Neural cell (in vitro differentiated cells): ENCODE data around the gene AK5. TPM values are rescaled to one million over a fixed set of nuclear protein-coding genes. Genes with fewer than 3 reads are reported as not detected.

Experiments
- H2AFZ ChIP-seq: fragments of 200-600, 300-800 bp; sonication (generic), shearing (Covaris generic); 2 replicates; pipeline ENCODE4 v1.6.0; 2014; ENCODE audit warnings: low read depth, mild to moderate bottlenecking, antibody characterized with exemption, low read length, moderate library complexity
- H3F3A ChIP-seq: fragments of 200-600 bp; shearing (Covaris generic); 2 replicates; pipeline ENCODE4 v1.6.1; 2016; ENCODE audit warnings: mild to moderate bottlenecking, moderate library complexity, mixed read lengths, antibody characterized with exemption, low read length; ENCODE audit not compliant: insufficient read depth, poor library complexity, severe bottlenecking
- H3K27ac ChIP-seq: fragments of 200-600, 300-800 bp; sonication (generic), shearing (Covaris generic); 2 replicates; pipeline ENCODE4 v1.5.1; 2014; ENCODE audit warnings: mild to moderate bottlenecking, low read length, moderate library complexity
- H3K27me3 ChIP-seq: fragments of 300-800, 200-600 bp; sonication (generic), shearing (Covaris generic); 2 replicates; pipeline ENCODE4 v1.6.0; 2014; ENCODE audit warnings: mild to moderate bottlenecking, low read depth, low read length, moderate library complexity; ENCODE audit not compliant: insufficient read depth
- H3K36me3 ChIP-seq: fragments of 300-800, 200-600 bp; sonication (generic), shearing (Covaris generic); 2 replicates; pipeline ENCODE4 v1.5.1; 2014; ENCODE audit warnings: mild to moderate bottlenecking, antibody characterized with exemption, low read length, moderate library complexity; ENCODE audit not compliant: insufficient read depth
- H3K4me2 ChIP-seq: fragments of 300-800, 200-600 bp; sonication (generic), shearing (Covaris generic); 2 replicates; pipeline ENCODE4 v1.6.0; 2014; ENCODE audit warnings: mild to moderate bottlenecking, low read length
- H3K4me3 ChIP-seq: fragments of 300-800, 200-600 bp; sonication (generic), shearing (Covaris generic); 2 replicates; pipeline ENCODE4 v1.5.1; 2014; ENCODE audit warnings: mild to moderate bottlenecking, low read length, moderate library complexity
- H3K79me2 ChIP-seq: fragments of 200-600 bp; shearing (Covaris generic); replicated peaks from 2 replicates; pipeline ENCODE4 v1.6.0; 2014; ENCODE audit warnings: mild to moderate bottlenecking, low read length, moderate library complexity; ENCODE audit not compliant: insufficient read depth
- H3K9ac ChIP-seq: fragments of 300-800, 200-600 bp; sonication (generic), shearing (Covaris generic); 2 replicates; pipeline ENCODE4 v1.6.1; 2016; ENCODE audit warnings: mild to moderate bottlenecking, low read length, mixed read lengths
- H3K9me2 ChIP-seq: fragments of 200-600 bp; shearing (Covaris generic); 2 replicates; pipeline ENCODE4 v1.6.1; 2016; ENCODE audit warnings: mild to moderate bottlenecking, low read length, mixed read lengths; ENCODE audit not compliant: insufficient read depth
- H3K9me3 ChIP-seq: fragments of 200-600, 300-800 bp; sonication (generic), shearing (Covaris generic); 2 replicates; pipeline ENCODE4 v1.6.1; 2016; ENCODE audit warnings: mild to moderate bottlenecking, mixed run types, low read length, moderate library complexity, mixed read lengths
- H4K20me1 ChIP-seq: fragments of 200-600 bp; shearing (Covaris generic); 2 replicates; pipeline ENCODE4 v1.6.1; 2016; ENCODE audit warnings: mild to moderate bottlenecking, mixed run types; ENCODE audit not compliant: insufficient read depth
- EP300 ChIP-seq: fragments of 450-650 bp; conservative IDR thresholded peaks from 2 replicates; pipeline ENCODE4 v1.6.1; 2014; ENCODE audit warnings: antibody characterized with exemption, mild to moderate bottlenecking, moderate library complexity; ENCODE audit not compliant: poor library complexity, severe bottlenecking
- EZH2 ChIP-seq: fragments of 200-600, 300-800 bp; shearing (Covaris generic), sonication (generic); IDR thresholded peaks from 2 replicates; pipeline ENCODE4 v1.6.1; 2014; ENCODE audit warnings: antibody characterized with exemption, low read length, borderline replicate concordance, mild to moderate bottlenecking; ENCODE audit not compliant: insufficient read depth, poor library complexity, severe bottlenecking
- MXI1 ChIP-seq: fragments of 450-650 bp; conservative IDR thresholded peaks from 2 replicates; pipeline ENCODE4 v1.6.1; 2014; ENCODE audit warnings: antibody characterized with exemption, mild to moderate bottlenecking; ENCODE audit not compliant: poor library complexity, severe bottlenecking
- POLR2AphosphoS5 ChIP-seq: IDR thresholded peaks from 2 replicates; pipeline ENCODE4 v1.6.1; 2012
- RAD21 ChIP-seq: fragments of 450-650 bp; conservative IDR thresholded peaks from 2 replicates; pipeline ENCODE4 v1.6.1; 2014; ENCODE audit warnings: antibody characterized with exemption, mild to moderate bottlenecking, moderate library complexity
- SMC3 ChIP-seq: fragments of 450-650 bp; conservative IDR thresholded peaks from 2 replicates; pipeline ENCODE4 v1.6.1; 2014; ENCODE audit warnings: antibody characterized with exemption, mild to moderate bottlenecking, moderate library complexity; ENCODE audit not compliant: poor library complexity
- TAF1 ChIP-seq: IDR thresholded peaks from 2 replicates; pipeline ENCODE4 v1.6.1; 2012; ENCODE audit warnings: low read depth
- polyA plus RNA-seq: library from polyadenylated mRNA; depleted of rRNA; stranded (reverse); fragments of >200 nt; gene quantifications from 2 replicates; pipeline ENCODE4 v1.2.3, GENCODE V29; 2014
- TF ChIP-seq, protein P1 (sequence below): IDR thresholded peaks from 2 replicates; pipeline ENCODE4 v1.6.1; 2012; ENCODE audit warnings: borderline replicate concordance
- TF ChIP-seq, protein P2 (sequence below): fragments of 450-650 bp; IDR thresholded peaks from 2 replicates; pipeline ENCODE4 v1.5.1; 2014; ENCODE audit warnings: antibody characterized with exemption, mild to moderate bottlenecking, moderate library complexity; ENCODE audit not compliant: poor library complexity, severe bottlenecking

The AK5 gene
- polyA plus RNA-seq, 1 donor from 2014 or later = 7.1 TPM

DNA sequence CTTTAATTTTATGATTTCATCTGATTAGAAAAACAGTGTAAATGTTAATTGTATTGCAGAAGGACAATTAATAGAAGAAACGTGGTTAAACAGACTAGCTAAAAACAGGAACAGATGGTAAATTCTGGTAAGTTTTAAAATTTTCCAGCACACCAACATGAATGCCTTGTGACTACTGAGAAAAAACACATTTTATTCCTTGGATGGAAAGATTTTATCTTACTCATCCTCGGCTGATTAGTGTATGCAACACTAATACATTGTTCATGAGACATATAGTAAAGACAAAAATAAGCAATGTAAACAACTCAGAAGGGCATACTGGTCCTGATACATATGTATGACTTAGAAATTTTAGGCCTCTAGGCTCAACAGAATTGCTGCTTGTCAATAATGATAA lies 4.9 kb upstream of the AK5 start:
- H3K4me2 ChIP-seq = no peak overlapping the region
- H3K9ac ChIP-seq = no peak overlapping the region
- no peak overlapping the region for H3K4me3 ChIP-seq
- no peaks in the 10 kb centered on the region for H3K9me2 ChIP-seq
- H3K79me2 ChIP-seq = no peaks in the 10 kb centered on the region
- H3K9me3 ChIP-seq = no peaks in the 10 kb centered on the region
- TF ChIP-seq RAD21 = no peak
- TF ChIP-seq, protein P1, sequence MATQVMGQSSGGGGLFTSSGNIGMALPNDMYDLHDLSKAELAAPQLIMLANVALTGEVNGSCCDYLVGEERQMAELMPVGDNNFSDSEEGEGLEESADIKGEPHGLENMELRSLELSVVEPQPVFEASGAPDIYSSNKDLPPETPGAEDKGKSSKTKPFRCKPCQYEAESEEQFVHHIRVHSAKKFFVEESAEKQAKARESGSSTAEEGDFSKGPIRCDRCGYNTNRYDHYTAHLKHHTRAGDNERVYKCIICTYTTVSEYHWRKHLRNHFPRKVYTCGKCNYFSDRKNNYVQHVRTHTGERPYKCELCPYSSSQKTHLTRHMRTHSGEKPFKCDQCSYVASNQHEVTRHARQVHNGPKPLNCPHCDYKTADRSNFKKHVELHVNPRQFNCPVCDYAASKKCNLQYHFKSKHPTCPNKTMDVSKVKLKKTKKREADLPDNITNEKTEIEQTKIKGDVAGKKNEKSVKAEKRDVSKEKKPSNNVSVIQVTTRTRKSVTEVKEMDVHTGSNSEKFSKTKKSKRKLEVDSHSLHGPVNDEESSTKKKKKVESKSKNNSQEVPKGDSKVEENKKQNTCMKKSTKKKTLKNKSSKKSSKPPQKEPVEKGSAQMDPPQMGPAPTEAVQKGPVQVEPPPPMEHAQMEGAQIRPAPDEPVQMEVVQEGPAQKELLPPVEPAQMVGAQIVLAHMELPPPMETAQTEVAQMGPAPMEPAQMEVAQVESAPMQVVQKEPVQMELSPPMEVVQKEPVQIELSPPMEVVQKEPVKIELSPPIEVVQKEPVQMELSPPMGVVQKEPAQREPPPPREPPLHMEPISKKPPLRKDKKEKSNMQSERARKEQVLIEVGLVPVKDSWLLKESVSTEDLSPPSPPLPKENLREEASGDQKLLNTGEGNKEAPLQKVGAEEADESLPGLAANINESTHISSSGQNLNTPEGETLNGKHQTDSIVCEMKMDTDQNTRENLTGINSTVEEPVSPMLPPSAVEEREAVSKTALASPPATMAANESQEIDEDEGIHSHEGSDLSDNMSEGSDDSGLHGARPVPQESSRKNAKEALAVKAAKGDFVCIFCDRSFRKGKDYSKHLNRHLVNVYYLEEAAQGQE = no peak
- no peak for TF ChIP-seq TAF1
- no peak for TF ChIP-seq MXI1
- TF ChIP-seq POLR2AphosphoS5 = no peak
- TF ChIP-seq, protein P2, sequence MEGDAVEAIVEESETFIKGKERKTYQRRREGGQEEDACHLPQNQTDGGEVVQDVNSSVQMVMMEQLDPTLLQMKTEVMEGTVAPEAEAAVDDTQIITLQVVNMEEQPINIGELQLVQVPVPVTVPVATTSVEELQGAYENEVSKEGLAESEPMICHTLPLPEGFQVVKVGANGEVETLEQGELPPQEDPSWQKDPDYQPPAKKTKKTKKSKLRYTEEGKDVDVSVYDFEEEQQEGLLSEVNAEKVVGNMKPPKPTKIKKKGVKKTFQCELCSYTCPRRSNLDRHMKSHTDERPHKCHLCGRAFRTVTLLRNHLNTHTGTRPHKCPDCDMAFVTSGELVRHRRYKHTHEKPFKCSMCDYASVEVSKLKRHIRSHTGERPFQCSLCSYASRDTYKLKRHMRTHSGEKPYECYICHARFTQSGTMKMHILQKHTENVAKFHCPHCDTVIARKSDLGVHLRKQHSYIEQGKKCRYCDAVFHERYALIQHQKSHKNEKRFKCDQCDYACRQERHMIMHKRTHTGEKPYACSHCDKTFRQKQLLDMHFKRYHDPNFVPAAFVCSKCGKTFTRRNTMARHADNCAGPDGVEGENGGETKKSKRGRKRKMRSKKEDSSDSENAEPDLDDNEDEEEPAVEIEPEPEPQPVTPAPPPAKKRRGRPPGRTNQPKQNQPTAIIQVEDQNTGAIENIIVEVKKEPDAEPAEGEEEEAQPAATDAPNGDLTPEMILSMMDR = no peak
- no peaks in the 10 kb centered on the region for H3K36me3 ChIP-seq
- H3K27me3 ChIP-seq = peaks cover 15% of the 10 kb centered on the region
- no peak overlapping the region for H3K27ac ChIP-seq
- no peaks in the 10 kb centered on the region for H3F3A ChIP-seq
- H2AFZ ChIP-seq = no peak overlapping the region
- no peaks in the 10 kb centered on the region for H4K20me1 ChIP-seq

DNA sequence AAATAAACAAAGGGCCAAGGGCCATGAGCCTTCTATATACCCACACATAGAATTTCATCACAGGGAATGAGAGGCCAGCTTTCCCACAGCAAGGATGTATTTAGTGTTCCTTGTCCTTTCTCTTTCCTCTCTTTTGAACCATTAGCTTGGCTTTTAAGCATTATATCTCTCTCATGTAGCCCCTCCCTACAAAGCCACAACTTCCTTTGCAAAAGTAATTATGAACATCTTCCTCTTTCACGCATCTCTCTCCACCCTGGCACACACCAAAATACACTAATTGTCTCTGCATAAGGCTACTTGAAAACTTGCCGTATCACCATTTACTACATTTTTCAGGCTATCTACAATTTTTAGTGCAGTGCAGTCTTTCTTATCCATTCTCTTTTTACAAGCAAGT lies 1.9 kb upstream of the AK5 start:
- Histone ChIP-seq H3K4me3 (no peak overlapping the region), H3K9me3 (no peaks in the 10 kb centered on the region), H3K27ac (no peak overlapping the region), H3K36me3 (no peaks in the 10 kb centered on the region), H3F3A (no peaks in the 10 kb centered on the region), H3K9me2 (no peaks in the 10 kb centered on the region), H3K9ac (no peak overlapping the region), H2AFZ (no peak overlapping the region), H3K4me2 (no peak overlapping the region), H3K79me2 (no peaks in the 10 kb centered on the region), H4K20me1 (no peaks in the 10 kb centered on the region), H3K27me3 (peaks cover 36% of the 10 kb centered on the region)
- TF ChIP-seq SMC3 (no peak), RAD21 (no peak), EP300 (no peak), EZH2 (no peak), TAF1 (no peak), POLR2AphosphoS5 (no peak), MXI1 (no peak)
- TF ChIP-seq, protein P1 = no peak
- TF ChIP-seq, protein P2 = no peak
